ENCODE measurements around the gene NPAS3. TPM values are rescaled to one million over a fixed set of nuclear protein-coding genes. Genes with fewer than 3 reads are reported as not detected.

The NPAS3 gene
- total RNA-seq, 1 donor from 2014 or later: 0.07 TPM

- no peak for DNase-seq (ENCODE audit: low read depth, low spot score)
Measured at GRCh38 chr14:32940066-32940651, 1.5 kb downstream of the NPAS3 start.

- no peak for DNase-seq (ENCODE audit: low read depth, low spot score)
Measured at GRCh38 chr14:32940711-32941667, 2.3 kb downstream of the NPAS3 start.

GRCh38 chr14:32941668-32942065 is 3.0 kb downstream of the NPAS3 start:
- DNase-seq (ENCODE audit: low read depth, low spot score): no peak

- no peak for DNase-seq (ENCODE audit: low read depth, low spot score)
Measured at GRCh38 chr14:32947081-32947480, 8.4 kb downstream of the NPAS3 start.

GRCh38 chr14:32947792-32948191 is 9.1 kb downstream of the NPAS3 start:
- DNase-seq (ENCODE audit: low read depth, low spot score): no peak

GRCh38 chr14:32950584-32950983 is 11.9 kb downstream of the NPAS3 start:
- no peak for DNase-seq (ENCODE audit: low read depth, low spot score)

- no peak for DNase-seq (ENCODE audit: low read depth, low spot score)
Measured at GRCh38 chr14:32967421-32967820, 28.7 kb downstream of the NPAS3 start.

GRCh38 chr14:32968972-32969544 is 30.4 kb downstream of the NPAS3 start:
- DNase-seq (ENCODE audit: low read depth, low spot score): no peak

- DNase-seq (ENCODE audit: low read depth, low spot score): no peak
Measured at GRCh38 chr14:32977913-32978312, 39.2 kb downstream of the NPAS3 start.

GRCh38 chr14:32978691-32979255 is 40.1 kb downstream of the NPAS3 start:
- no peak for DNase-seq (ENCODE audit: low read depth, low spot score)

GRCh38 chr14:32980178-32980901 is 41.7 kb downstream of the NPAS3 start:
- no peak for DNase-seq (ENCODE audit: low read depth, low spot score)

GRCh38 chr14:32980902-32981501 is 42.3 kb downstream of the NPAS3 start:
- DNase-seq (ENCODE audit: low read depth, low spot score): no peak

GRCh38 chr14:32984241-32984930 is 45.7 kb downstream of the NPAS3 start:
- DNase-seq (ENCODE audit: low read depth, low spot score): no peak

- DNase-seq (ENCODE audit: low read depth, low spot score): no peak
Measured at GRCh38 chr14:32985866-32986265, 47.2 kb downstream of the NPAS3 start.

GRCh38 chr14:32986791-32987540 is 48.3 kb downstream of the NPAS3 start:
- DNase-seq (ENCODE audit: low read depth, low spot score): no peak

GRCh38 chr14:32991691-32992090 is 53.0 kb downstream of the NPAS3 start:
- DNase-seq (ENCODE audit: low read depth, low spot score): no peak

- no peak for DNase-seq (ENCODE audit: low read depth, low spot score)
Measured at GRCh38 chr14:32993921-32994320, 55.2 kb downstream of the NPAS3 start.

- no peak for DNase-seq (ENCODE audit: low read depth, low spot score)
Measured at GRCh38 chr14:32996343-32996742, 57.7 kb downstream of the NPAS3 start.

- no peak for DNase-seq (ENCODE audit: low read depth, low spot score)
Measured at GRCh38 chr14:32998433-32998832, 59.8 kb downstream of the NPAS3 start.

- no peak for DNase-seq (ENCODE audit: low read depth, low spot score)
Measured at GRCh38 chr14:33009673-33010072, 71.0 kb downstream of the NPAS3 start.
